Neural progenitor cell (in vitro differentiated cells): Measurements from ENCODE around the gene HELZ2. TPM values are rescaled to one million over a fixed set of nuclear protein-coding genes. Genes with fewer than 3 reads are reported as not detected.

Experiments used
- DNase-seq: peaks from one replicate; pipeline ENCODE4 v3.0.0-alpha.2; 2016; ENCODE audit warnings: low spot score
- H2AFZ ChIP-seq: fragments of 200-600 bp; sonication (generic); replicated peaks from 2 replicates; pipeline ENCODE4 v1.6.1; 2016; ENCODE audit warnings: antibody characterized with exemption
- H3F3A ChIP-seq: fragments of 200-600 bp; sonication (generic); 2 replicates; pipeline ENCODE4 v1.6.1; 2016; ENCODE audit warnings: antibody characterized with exemption, low read depth
- H3K27ac ChIP-seq: fragments of 200-600 bp; sonication (generic); 2 replicates; pipeline ENCODE4 v1.5.1; 2016; ENCODE audit warnings: mild to moderate bottlenecking
- H3K27me3 ChIP-seq: fragments of 200-600 bp; sonication (generic); 2 replicates; pipeline ENCODE4 v1.6.1; 2016; ENCODE audit warnings: mild to moderate bottlenecking, moderate library complexity
- H3K36me3 ChIP-seq: fragments of 200-600 bp; sonication (generic); 2 replicates; pipeline ENCODE4 v1.5.1; 2016
- H3K4me1 ChIP-seq: fragments of 200-600 bp; sonication (generic); 2 replicates; pipeline ENCODE4 v1.6.1; 2016; ENCODE audit warnings: mixed run types
- H3K4me2 ChIP-seq: fragments of 200-600 bp; sonication (generic); 2 replicates; pipeline ENCODE4 v1.6.1; 2016
- H3K4me3 ChIP-seq: fragments of 200-600 bp; sonication (generic); 2 replicates; pipeline ENCODE4 v1.5.1; 2016
- H3K79me2 ChIP-seq: fragments of 200-600 bp; sonication (generic); 2 replicates; pipeline ENCODE4 v1.6.1; 2016; ENCODE audit warnings: low read depth
- H3K9ac ChIP-seq: fragments of 200-600 bp; sonication (generic); 2 replicates; pipeline ENCODE4 v1.6.1; 2016
- H3K9me3 ChIP-seq: fragments of 200-600 bp; sonication (generic); 2 replicates; pipeline ENCODE4 v1.5.1; 2016; ENCODE audit warnings: low read depth
- H4K20me1 ChIP-seq: fragments of 200-600 bp; sonication (generic); 2 replicates; pipeline ENCODE4 v1.6.1; 2016; ENCODE audit warnings: low read depth
- H3K27ac Mint-ChIP-seq: 3 replicates; pipeline ENCODE4 v1.8.0; 2021; ENCODE audit warnings: mixed read lengths
- H3K27me3 Mint-ChIP-seq: 2 replicates; pipeline ENCODE4 v1.8.0; 2022; ENCODE audit warnings: low read depth, mild to moderate bottlenecking, inconsistent platforms, moderate library complexity, mixed read lengths; ENCODE audit not compliant: insufficient read depth
- H3K36me3 Mint-ChIP-seq: 3 replicates; pipeline ENCODE4 v1.8.0; 2021; ENCODE audit warnings: mixed read lengths
- H3K4me1 Mint-ChIP-seq: 3 replicates; pipeline ENCODE4 v1.8.0; 2021; ENCODE audit warnings: mixed read lengths
- H3K4me3 Mint-ChIP-seq: 3 replicates; pipeline ENCODE4 v1.8.0; 2021; ENCODE audit warnings: mild to moderate bottlenecking, moderate library complexity, mixed read lengths
- H3K9me3 Mint-ChIP-seq: 3 replicates; pipeline ENCODE4 v1.8.0; 2020; ENCODE audit warnings: mixed read lengths
- CTCF ChIP-seq: fragments of 200-600 bp; sonication (generic); IDR thresholded peaks from 2 replicates; pipeline ENCODE4 v1.5.1; 2017; ENCODE audit warnings: antibody characterized with exemption, mild to moderate bottlenecking
- EZH2 ChIP-seq: fragments of 200-600 bp; sonication (generic); IDR thresholded peaks from 2 replicates; pipeline ENCODE4 v1.6.1; 2017; ENCODE audit warnings: antibody characterized with exemption, mild to moderate bottlenecking, moderate library complexity
- EZH2phosphoT487 ChIP-seq: fragments of 200-600 bp; sonication (generic); IDR thresholded peaks from 2 replicates; pipeline ENCODE4 v1.6.1; 2017; ENCODE audit warnings: antibody characterized with exemption
- total RNA-seq: library from RNA; depleted of rRNA; stranded (reverse); fragments of >200 nt; gene quantifications from 2 replicates; pipeline ENCODE4 v1.2.3, GENCODE V29; 2015; ENCODE audit warnings: low replicate concordance

The HELZ2 gene
- total RNA-seq, 1 donor from 2014 or later = 2.9 TPM

DNA sequence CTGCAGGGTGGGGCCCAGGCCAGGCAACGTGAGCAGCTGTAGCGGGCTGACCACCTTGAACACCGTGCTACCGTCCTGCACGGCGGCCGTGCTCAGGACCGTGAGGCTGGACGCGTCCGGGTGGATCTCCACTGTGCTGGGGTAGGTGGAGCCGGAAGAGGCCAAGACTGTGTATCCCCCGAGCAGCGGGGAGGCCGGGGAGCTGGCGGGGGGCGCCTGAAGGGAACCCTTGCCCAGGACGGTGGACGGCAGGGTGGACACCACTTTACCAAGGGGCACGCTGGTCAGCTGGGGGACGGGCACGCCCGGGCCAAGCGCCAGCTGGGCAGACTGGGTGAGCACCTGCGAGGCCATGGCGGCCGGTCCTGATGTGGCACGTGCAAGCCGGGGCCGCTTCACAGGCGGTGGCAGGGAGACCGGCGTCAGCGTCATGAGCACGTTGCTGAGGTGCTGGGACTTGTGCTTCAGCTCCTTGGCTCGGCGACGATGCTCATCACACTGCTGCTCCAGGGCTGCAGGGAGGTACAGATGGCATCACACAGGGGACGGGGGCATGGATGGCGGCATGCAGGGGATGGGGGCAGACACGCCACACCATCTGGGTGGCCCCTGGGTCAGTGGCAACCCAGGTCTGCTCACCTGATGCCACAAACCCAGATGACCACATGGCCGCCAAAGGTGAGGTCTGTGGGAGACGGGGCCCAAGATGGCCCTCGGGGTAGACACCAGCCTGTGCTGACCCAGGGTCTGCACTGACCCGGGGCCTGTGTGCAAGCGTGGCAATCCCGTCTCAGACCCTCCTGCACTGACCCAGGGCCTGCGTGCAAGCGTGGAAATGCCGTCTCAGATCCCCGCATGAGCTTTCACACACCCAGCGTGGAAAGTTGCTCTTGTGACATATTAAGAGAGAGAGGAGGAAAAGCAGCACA, 16.4 kb upstream of the HELZ2 start:
- no peaks in the 10 kb centered on the region for H3K4me1 ChIP-seq
- H2AFZ ChIP-seq = no peak overlapping the region
- no peaks in the 10 kb centered on the region for H3K36me3 ChIP-seq
- Mint-ChIP-seq H3K9me3 (no peaks in the 10 kb centered on the region), H3K27me3 (peaks cover 3% of the 10 kb centered on the region), H3K27ac (peak overlapping the region; percentile 50), H3K36me3 (peaks cover 18% of the 10 kb centered on the region), H3K4me1 (peaks cover 8% of the 10 kb centered on the region), H3K4me3 (no peak overlapping the region)
- no peaks in the 10 kb centered on the region for H3K27me3 ChIP-seq
- H3K9ac ChIP-seq = no peak overlapping the region
- no peak for DNase-seq
- H3K27ac ChIP-seq = no peak overlapping the region
- no peak for TF ChIP-seq EZH2
- no peak for TF ChIP-seq EZH2phosphoT487
- no peak for TF ChIP-seq CTCF
- H3F3A ChIP-seq = no peaks in the 10 kb centered on the region
- no peaks in the 10 kb centered on the region for H4K20me1 ChIP-seq
- no peak overlapping the region for H3K4me3 ChIP-seq
- H3K79me2 ChIP-seq = no peaks in the 10 kb centered on the region
- no peak overlapping the region for H3K4me2 ChIP-seq
- no peaks in the 10 kb centered on the region for H3K9me3 ChIP-seq

GRCh38 chr20:63589261-63590217, 15.5 kb upstream of the HELZ2 start:
- peaks cover 15% of the 10 kb centered on the region for H3K36me3 Mint-ChIP-seq
- TF ChIP-seq EZH2 = no peak
- no peak for TF ChIP-seq CTCF
- no peak for TF ChIP-seq EZH2phosphoT487
- H3K4me1 Mint-ChIP-seq = peaks cover 8% of the 10 kb centered on the region

GRCh38 chr20:63588641-63589041, 14.6 kb upstream of the HELZ2 start:
- Histone ChIP-seq H3K4me2 (no peak overlapping the region), H3K9ac (no peak overlapping the region), H3K79me2 (no peaks in the 10 kb centered on the region), H2AFZ (no peak overlapping the region), H3K27ac (no peak overlapping the region), H3F3A (no peaks in the 10 kb centered on the region), H3K36me3 (no peaks in the 10 kb centered on the region), H3K9me3 (no peaks in the 10 kb centered on the region), H3K4me1 (no peaks in the 10 kb centered on the region), H3K27me3 (no peaks in the 10 kb centered on the region), H4K20me1 (no peaks in the 10 kb centered on the region), H3K4me3 (no peak overlapping the region)
- TF ChIP-seq EZH2phosphoT487 (no peak), EZH2 (no peak), CTCF (no peak)
- peaks cover 3% of the 10 kb centered on the region for H3K27me3 Mint-ChIP-seq
- no peak overlapping the region for H3K27ac Mint-ChIP-seq
- H3K9me3 Mint-ChIP-seq = no peaks in the 10 kb centered on the region
- H3K4me3 Mint-ChIP-seq = no peak overlapping the region
- peaks cover 8% of the 10 kb centered on the region for H3K4me1 Mint-ChIP-seq
- peaks cover 15% of the 10 kb centered on the region for H3K36me3 Mint-ChIP-seq
- DNase-seq = no peak

More at GRCh38 chr20:63589261-63590217, 15.5 kb upstream of the HELZ2 start:
- no peaks in the 10 kb centered on the region for H3K4me1 ChIP-seq
- H3K79me2 ChIP-seq = no peaks in the 10 kb centered on the region
- no peak overlapping the region for H3K9ac ChIP-seq
- no peak overlapping the region for H3K4me3 ChIP-seq
- H3K27me3 Mint-ChIP-seq = peaks cover 3% of the 10 kb centered on the region
- H3K4me3 Mint-ChIP-seq = no peak overlapping the region
- H2AFZ ChIP-seq = no peak overlapping the region
- H3K27ac ChIP-seq = no peak overlapping the region
- H3K9me3 ChIP-seq = no peaks in the 10 kb centered on the region
- H3K9me3 Mint-ChIP-seq = no peaks in the 10 kb centered on the region
- no peaks in the 10 kb centered on the region for H4K20me1 ChIP-seq
- H3K27ac Mint-ChIP-seq = no peak overlapping the region
- no peaks in the 10 kb centered on the region for H3K36me3 ChIP-seq
- H3F3A ChIP-seq = no peaks in the 10 kb centered on the region
- H3K27me3 ChIP-seq = no peaks in the 10 kb centered on the region
- DNase-seq = no peak
- no peak overlapping the region for H3K4me2 ChIP-seq
